Retina (tissue), 1 donor: ENCODE measurements around the gene PITPNM1.
A peak's percentile ranks its signal among the peaks of the same experiment; 100 is the strongest.
"Not testable (repeated sequence)": the region's sequence is repeated elsewhere in the genome, so short reads cannot be mapped to it uniquely, and the experiment has no call there.

Source experiments
- DNase-seq: peaks from one replicate; pipeline ENCODE4 v3.0.0-alpha.2; 2016

The PITPNM1 gene

DNA sequence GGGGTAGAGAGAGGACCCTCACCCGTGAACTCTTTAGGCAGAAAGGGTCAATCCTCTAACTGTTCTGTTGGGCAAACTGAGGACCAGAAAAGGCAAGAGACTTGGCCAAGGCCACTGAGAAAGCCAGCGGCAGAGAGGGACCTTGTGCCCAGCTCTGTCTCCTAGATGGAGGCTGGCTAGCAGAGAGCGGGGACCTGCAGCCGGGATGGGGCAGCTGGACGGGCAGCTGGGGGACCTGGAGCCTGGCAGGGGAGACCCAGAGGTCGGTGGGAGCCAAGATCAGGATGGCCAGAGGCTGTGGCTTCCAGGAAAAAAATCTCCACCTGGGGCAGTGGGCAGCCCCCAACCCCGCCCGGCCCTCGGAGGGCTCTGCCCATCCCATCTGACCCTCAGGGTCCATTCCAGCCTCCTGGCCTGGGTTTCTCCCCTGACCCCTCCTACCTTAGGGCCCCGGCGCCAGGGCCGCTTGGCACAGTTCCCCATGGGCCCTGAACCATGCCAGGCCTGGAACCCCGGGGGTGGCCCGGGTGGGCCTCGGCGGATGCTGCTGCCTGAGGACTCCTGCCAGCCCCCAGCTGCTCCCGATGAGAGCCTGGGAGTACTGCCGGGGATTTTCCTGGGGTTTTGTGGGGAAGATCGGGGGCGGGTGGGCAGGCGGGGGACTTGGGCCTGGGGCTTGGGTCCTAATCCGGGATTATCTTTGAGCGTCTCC, 17.8 kb upstream of the PITPNM1 start, which contains the start of gene CABP2:
TSS of gene CABP2 (minus strand) at position 603 of the 712 bp plus-strand sequence. CDS start at position 483, 120 bp downstream.
- DNase-seq, result no peak

DNA sequence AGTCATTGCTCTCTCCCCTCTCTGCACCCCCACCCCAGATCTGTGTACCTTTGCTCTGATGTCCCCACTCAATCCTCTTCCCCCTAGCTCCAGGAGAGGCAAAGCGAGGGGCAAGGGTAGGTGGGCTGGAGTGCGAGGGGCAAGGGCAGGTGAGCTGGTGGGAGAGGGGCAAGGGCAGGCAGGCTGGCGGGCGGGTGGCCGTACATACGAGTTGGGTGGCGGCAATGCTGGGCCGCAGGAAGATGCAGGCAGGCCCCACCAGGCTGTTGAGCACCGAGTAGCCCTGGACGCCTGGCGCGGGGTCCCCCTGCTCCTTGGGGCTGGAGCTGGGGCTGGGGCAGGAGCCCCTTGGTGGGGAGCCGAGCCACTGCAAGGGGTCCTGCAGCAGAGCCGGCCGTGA, 17.2 kb upstream of the PITPNM1 start:
- DNase-seq, result no peak

DNA sequence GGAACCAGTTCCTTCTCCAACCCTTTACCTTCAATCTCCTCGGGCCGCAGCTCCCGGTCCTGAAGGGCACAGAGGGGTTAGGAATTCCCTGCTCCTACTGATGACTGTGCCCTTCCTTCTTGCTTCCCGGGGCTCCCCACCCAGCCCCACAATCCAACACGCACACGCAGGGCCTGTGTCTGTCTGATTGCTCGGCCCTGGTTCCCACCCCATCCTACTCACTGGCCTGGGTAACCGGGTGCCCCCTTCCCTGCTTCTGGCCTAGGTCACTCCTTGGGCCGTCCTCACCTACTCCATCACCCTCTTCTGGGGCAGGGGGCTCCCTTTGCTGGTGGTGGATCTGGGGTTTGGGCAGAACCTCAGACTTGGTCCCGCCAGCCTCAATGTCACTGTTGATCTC, 16.8 kb upstream of the PITPNM1 start:
- no peak for DNase-seq

DNA sequence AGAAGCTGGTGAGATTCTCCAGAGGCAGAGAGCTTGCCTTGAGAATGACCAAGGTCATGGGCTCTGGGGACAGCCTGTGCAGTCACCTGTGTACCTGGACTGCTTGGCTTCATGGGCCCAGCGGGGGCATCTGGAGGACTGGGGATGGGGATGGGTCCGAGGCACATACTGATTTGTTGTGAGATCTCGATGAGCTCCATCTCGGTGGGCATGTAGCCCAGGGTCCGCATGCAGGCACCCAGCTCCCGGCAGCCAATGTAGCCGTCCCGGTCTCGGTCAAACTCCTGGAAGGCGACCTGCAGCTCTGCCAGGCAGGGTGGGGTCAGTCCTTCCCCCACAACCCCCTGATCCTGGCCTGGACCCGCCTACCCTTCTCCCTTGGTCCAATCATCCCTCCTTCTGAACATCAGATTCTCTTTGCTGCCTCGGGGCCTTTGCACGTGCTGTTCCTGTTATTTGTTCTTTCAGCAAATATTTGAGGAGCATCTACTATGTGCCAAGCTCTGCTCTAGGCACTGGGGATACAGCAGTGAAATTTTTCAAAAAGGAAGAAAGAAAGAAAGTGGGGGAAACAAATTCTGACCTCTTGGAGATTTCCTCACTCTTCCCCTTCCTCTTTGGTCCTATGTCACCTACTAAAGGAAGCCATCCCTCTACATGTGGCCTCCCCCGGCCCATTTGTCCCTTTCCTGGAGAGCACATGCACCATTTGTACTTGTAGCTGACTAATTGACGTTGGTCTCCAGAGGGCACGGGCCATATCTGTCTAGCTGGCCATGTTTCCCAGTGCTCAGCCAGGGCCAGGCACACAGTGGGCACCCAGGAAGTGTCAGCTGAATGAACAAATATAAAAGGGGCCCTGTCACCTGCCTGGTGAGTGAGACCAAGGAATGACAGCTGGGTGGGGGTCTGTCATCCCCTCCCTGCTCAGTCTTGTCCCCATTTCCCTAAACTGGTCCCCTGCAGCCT, 16.0 kb upstream of the PITPNM1 start:
- no peak for DNase-seq

DNA sequence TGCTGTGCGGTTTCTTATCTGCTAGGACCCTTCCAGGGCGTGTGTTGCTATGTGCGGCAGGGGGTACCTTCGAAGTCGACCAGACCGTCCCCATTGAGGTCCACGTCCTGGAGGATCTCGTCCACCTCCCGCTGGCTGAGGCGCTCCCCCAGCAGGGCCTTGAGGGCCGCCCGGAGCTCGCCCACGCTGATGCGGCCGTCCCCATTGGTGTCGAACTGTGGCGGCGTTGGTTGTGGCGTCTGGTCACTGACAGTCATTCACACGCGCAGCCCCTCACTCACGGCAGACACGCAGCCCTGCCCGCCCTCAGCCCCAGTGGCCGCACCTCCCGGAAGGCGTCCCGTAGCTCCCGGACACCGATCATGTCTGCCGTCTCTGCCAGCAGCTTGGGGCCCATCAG, 14.6 kb upstream of the PITPNM1 start:
- DNase-seq, result no peak

DNA sequence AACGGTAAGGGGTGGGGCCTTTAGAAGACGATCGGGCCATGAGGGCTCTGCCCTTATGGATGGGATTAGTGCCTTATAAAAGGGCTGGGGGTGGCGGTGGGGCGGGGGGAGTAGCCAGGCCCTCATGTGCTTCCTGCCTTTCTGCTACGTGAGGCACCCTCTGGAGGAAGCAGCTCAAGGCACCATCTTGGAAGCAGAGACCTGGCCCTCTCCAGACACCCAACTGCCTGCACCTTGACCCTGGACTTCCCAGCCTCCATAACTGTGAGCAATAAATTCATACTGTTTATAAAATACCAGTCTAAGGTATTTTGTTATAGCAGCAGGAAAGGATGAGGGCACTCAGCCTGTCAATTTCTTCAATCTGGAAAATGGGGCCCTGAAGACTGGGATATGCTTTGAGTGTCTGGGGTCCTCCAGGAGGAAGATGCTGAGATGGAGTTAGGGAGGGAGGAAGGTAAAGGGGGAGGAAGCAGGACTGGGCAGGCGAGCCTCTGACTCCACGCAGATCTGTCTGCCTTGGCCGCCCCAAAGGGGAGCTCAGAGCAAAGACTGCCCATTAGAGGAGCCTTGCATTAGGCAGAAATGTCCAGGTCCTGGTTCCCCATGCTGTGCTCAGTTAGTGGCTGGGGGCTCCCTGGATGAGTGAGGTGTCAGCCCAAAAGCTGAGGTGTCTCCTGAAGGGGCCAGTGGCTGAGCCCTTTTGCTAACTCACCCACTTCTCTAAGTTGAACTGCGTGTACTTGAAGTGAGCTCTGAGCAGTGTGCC, 12.8 kb upstream of the PITPNM1 start:
- no peak for DNase-seq

DNA sequence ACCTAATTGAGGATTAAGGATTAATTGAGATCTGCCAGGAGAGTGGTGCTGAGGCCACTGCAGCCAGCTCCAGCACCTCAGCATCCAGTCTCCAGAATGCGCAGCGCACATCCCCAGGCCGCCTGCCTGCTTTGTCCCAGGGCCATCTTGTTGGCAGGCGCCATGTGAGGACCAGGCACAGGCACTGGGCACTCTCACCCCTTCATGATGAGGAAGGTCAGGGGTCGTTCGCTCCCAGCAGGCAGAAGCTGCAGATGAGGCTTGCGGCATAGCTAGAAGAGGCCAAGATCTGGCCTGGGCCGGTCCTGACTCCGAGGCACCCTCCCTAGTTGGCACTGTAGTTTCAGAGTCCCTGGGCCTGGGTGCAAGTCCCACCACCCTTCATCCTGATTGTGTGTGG, 11.6 kb upstream of the PITPNM1 start:
- DNase-seq, result no peak

DNA sequence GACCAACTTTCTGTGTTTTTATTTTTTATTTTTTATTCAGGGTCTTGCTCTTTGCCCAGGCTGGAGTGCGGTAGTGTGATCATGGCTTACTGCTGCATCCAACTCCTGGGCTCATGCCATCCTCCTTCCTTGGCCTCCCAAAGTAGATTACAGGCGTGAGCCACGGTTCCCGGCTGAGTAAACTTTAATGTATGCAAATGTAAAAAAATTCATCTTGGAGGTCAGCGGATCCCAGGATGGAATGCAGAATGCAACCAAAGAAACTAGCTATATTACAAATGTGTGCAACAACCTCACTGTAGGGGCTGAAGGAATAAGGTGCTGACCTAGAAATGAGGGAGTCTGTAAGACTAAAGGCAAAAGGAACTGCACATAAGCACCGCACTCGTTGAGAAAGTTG, 9.0 kb upstream of the PITPNM1 start:
- DNase-seq, result no peak

DNA sequence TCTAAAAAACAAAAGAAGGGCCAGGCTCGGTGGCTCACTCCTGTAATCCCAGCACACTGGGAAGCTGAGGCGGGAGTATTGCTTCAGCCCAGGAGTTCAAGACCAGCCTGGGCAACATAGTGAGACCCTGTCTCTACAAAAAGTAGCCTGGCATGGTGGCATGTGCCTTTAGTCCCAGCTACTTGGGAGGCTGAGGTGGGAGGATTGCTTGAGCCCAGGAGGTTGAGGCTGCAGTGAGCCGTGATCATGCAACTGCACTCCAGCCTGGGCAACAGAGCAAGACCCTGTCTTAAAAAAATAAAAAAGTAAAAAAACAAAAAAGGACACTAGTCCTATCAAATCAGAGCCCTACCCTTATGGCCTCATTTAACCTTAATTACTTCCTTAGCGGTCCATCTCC, 6.4 kb upstream of the PITPNM1 start:
- DNase-seq, result not testable (repeated sequence)

DNA sequence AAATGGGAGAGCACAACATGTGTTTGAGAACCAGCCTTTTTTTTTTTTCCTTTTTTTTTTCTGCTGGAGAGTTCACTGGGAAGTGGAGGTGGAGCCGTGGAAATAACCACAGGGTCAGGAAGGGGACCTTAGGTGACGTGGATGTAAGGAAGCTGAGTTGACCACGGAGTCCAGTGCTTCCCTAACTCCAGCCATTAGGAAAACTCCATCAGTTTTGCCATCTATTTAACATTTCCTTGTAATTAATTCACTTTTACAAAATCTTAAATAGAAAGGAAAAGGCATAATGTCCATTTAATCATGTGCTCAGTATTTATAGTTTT, 4.8 kb upstream of the PITPNM1 start:
- DNase-seq, result no peak

DNA sequence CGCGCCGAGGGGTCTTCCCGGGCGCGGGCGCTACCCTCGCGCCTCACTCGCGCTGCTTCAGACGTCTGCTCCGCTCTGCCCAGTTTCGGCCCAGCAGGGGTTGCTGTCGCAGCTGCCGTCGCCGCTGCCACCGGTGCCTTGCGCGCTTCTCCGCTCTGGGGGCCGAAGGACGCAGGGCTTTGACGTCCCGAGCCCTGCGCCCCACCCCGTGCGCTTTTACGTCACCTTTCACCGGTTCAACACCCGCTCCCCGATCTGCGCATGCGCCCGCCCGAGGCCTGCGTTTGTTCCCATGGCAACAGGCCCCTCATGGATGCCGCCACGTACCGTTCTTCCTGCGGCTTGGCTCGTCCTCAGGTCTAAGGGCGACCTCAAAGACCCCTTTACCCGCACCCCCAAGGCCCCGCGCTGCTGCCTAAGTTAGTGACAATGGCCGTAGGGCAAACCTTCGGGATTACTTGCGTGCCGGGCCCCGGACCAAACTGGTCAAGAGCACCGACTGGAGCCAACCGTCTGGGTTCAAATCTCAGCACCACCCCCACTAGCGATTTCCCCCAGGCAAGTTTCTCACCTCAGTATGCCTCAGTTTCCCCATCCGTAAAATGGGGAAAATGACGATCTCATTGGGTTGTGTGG, 3.4 kb upstream of the PITPNM1 start:
- DNase-seq, result peak; percentile 100

DNA sequence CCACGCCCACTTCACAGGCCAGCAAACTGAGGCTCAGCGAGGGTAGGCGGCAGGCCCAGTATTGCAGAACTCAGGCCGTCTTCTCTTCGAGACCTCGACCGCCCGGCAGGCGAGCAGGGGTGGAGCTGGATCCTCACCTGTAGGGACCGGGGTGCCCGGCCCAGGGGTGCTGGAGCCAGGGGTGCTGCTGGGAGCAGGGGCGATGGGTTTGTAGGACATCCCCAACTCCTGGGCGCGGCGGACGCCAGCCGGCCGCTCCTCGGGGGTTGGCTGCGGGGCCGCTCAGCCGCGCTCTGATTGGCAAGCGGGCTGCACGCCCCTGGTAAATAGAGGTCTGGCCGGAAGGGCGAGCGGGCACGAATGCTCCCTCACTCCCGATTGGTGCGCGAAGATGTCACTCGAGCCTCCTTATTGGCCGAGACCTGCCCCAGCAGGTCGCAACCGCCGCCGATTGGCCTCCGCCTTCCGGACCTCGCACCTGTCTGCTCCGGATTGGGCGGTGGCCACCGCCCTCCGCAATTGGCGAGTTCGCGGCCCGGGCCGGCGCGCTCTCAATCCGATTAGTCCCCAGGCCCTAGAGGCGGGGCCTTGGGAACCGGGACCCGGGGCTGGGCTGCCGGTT, 2.8 kb upstream of the PITPNM1 start, which contains the start of gene CDK2AP2:
TSS of gene CDK2AP2 (minus strand) at position 299 of the 622 bp plus-strand sequence. CDS start at position 219, 80 bp downstream.
- DNase-seq, result peak; percentile 100

DNA sequence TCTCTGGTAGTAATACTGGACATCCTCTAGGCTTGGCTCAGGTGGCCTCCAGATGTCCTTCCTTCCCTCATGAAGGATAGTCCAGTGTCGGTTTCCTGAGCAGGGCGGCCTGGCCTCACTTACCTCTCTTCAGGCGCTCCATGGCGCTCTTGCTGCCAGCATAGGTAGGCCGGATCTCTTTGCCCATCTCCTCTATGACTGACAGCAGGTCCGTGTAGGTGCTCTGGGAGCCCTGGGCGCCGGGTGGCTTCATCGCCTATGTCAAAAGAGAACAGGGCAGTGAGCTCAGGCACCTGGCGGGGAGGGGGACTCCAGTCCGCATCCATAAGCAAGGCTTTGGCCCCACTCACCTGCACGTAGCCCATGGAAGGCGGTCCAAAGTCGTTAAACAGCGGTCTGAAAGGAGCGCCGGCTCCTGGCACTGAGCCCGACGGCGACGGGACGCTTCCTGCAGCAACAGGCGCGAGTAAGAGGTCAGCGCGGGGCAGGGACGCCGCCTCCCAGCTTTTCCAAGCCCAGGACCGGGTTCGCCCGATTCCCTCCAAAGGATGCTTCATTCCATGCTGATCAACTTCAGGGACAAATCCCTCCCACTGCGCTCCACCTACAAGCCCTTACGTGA, 2.2 kb upstream of the PITPNM1 start:
- no peak for DNase-seq

DNA sequence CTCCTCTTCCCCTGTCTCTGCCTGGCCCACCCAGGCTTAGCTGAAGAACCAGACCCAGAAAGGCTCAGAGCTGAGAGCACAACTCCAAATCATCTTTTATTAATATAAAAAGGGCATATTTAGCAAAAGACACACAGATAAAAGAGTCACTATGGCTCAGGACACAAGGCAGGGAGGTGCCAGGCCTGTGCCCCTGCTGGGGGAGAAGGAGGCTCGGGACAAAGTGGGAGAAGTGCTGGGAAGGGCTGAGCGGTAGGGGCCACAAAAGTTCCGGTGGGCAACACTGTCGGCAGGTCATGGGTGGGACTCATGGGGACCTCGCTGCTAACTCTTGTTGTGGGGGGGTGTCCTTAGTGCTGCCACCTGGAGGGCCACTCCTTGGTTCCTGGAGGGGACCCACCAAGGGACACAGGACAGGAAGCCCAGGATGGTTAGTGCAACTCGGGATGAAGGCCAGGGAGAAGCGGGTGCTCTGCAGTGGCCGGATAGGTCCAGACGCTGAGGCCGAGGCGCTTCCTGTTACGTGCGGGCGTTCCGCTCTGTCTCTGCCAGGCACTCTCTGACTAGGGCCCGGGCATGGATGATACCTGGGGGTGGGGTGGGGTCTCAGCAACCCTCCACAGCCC, 1.4 kb upstream of the PITPNM1 start:
- no peak for DNase-seq

DNA sequence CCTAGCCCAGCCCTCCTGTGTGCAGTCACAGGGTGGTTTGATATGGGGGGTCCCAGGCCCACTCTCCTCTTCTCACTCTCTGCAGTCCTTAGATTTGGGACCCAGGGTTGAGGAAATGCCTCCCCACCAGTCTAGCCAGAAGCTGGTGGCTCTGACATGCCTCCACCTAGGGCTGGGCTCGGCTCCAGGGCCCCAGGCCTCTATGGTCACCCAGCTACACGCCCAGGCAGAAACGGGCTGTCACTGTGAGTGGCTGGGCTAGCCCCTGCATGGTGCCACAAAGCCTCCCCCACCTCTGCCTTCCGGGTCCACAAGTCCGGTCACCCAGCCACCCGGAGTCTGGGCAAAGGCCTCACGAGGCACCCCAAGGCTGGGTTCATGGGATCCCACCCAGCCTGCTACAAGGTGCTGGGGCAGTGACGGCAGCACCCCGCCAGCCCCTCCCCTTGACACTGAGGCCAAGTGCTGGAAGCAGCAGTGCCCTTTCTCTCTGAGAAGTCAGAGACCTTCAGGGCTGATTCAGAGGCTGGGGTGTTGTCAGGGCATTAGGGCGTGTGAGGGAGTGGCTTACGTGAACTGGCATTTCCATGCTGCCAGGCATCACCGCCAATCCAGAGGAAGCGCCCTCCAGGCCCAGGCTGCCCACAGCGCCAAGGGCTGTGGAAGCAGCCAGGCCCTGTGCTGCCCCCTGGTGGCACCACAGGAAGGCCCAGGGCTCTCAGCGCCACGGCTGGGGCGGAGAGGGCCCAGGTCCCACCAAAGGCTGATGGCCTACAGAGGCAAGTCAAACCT, 638 bp upstream of the PITPNM1 start:
- DNase-seq, result peak; percentile 91

DNA sequence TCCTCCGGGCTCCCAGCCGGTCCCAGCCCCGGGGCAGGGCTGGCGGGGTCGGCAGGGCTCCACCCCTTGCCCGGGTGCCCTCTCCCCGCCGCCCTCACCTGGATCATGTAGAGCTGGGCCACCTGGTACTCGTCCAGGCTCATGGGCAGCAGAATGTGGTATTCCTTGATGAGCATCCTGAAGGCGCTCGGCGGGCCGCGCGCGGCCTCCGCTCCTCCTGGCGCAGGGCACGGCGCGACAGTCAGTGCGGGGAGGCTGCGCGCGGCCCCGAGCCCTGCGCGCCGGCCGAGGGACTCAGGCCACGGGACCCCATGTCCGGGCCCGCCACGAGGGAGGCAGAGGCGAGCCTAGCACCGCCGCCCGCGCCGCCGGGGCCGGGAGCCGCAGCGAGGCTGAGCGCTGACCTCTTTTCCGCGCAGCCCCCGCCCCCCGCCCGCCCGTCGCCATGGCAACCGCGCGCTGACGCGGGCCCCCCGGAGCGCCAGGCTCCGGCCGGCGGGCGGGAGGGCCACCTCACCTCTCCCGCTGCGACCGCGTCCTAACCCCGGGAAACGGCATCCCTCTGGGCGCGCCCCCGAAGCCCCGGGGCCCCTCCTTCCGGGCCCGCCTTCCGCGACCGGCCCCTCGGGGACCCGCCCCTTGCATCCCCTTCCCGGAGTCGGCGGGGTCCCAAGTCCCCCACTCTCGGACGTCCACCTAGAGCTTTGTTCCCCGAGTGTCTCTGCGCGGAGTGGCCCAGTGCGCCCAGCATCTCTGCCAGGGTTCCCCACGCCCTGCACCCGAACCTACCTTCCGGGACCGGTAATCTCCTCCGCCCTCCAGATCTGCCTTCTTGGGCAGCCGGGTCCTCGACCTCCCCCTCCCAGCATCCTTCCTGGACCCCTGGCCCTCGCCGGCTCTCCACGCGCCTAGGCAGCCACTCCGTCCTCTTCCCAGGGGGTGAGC, 886 bp downstream of the PITPNM1 start:
- DNase-seq, result peak; percentile 88

DNA sequence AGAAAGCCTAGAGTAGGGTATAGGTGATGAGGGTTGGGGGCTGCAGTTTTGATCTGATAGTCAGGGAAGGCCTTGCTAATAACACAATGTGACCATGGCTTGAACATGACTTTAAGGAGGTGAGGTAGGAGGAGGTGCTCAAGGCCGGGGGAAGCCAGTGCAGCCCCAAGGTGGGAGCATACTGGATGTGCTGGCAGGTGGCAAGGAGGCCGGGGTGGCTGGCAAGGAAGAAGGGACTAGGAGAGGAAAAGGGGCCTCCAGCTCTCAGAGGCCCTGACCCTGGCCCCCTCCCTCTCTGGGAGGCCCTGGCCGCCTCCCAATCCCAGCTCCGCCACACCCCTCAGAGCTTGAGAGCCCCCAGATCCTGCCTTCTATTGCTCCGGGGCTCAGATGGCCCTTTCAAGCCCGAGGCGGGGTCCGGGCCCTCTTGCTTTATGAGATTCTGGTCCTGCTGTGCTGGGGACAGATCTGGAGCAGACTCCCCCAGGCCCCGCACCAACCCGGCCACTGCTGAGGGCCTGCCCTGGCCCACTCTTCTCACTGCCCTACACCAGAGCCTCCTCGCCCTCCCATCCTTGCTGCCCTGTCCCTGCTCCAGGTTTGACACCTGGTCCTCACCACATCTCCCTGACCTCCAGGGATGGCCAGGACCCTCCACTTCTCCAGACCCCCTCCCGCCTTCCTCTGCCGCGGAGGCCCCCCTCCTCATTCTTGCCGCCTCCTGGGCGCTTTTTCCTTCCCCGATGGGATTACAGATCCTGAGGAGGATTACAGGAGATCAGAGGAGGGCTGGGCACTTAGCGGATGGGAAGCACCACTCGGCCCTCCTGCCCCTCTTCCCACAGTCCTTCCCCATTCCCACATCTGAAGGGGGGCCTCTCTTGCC, 1.8 kb downstream of the PITPNM1 start:
- DNase-seq, result peak; percentile 61

DNA sequence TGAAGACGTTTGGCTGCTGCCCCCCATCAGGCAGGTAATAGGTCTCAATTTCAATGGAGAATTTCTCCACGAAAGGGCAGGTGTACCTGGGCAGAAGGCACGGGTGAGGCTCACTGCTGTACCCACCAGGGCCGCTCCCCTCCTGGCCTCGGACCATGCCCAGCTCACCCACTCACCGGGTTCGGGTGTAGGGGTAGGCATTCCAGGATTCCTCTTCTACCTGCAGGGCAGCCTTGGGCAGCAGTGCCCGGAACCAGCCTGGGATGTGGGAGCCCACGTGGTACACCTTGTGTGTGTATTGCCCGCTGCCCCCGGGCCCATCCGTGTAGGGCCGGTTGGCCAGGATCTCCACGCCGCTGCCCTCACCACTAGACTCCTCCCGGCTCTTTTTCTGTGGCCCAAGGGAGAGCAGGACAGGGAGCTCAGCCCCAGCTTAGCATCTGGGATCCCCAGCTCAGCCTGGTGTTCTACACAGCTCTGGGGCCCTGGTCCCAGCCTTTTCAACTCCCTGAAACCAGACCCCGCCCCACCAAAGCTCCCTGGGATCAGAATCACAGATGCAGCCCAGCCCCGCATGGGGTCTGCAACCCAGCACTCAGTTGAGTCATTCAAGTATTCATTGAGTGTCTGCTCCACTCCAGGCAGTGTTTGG, 2.7 kb downstream of the PITPNM1 start:
- no peak for DNase-seq
